ENCODE measurements around the gene ZNF784. TPM values are rescaled to one million over a fixed set of nuclear protein-coding genes. Genes with fewer than 3 reads are reported as not detected.

The ZNF784 gene
- total RNA-seq, 2 experiments from 2014 or later = 3.6 to 3.7 TPM

- ChIA-PET CTCF (interaction anchor here (1.1 to 2.1 kb wide), 5 partner anchors 24 to 77 kb away, joined by 3 to 8 read pairs (median 4); partner anchors contain the start of gene ZNF865), POLR2A (interaction anchor here (1.3 to 1.7 kb wide), 2 partner anchors 18 to 95 kb away, joined by 5 to 6 read pairs; partner anchors contain the start of gene ZNF524)
- H3K4me1 Mint-ChIP-seq (ENCODE audit: low read depth) = peaks cover 29% of the 10 kb centered on the region
- no peak for TF ChIP-seq CTCF (IDR thresholded peaks at IDR 0.05)
- DNase-seq = no peak
- ATAC-seq = no peak
- H3K9me3 Mint-ChIP-seq = peaks cover 2% of the 10 kb centered on the region
- peaks cover 15% of the 10 kb centered on the region for H3K36me3 Mint-ChIP-seq (ENCODE audit: low read depth)
- H3K27ac Mint-ChIP-seq = no peak overlapping the region
- no peaks in the 10 kb centered on the region for H3K27me3 Mint-ChIP-seq
- intact Hi-C loops (cut with micrococcal nuclease) = no loop called here
- peak overlapping the region; percentile 87 for H3K4me3 Mint-ChIP-seq
Observed at GRCh38 chr19:55581823-55582223, 42.5 kb downstream of the ZNF784 start.

GRCh38 chr19:55581145-55581822 lies 43.1 kb downstream of the ZNF784 start:
- Mint-ChIP-seq H3K27ac (peak overlapping the region; percentile 61), H3K4me1 (ENCODE audit: low read depth) (peaks cover 29% of the 10 kb centered on the region), H3K4me3 (peak overlapping the region; percentile 87), H3K36me3 (ENCODE audit: low read depth) (peaks cover 18% of the 10 kb centered on the region), H3K27me3 (no peaks in the 10 kb centered on the region), H3K9me3 (peaks cover 3% of the 10 kb centered on the region)
- intact Hi-C loops (cut with micrococcal nuclease) = no loop called here
- DNase-seq (peak; percentile 50), ATAC-seq (peak; percentile 9)
- CTCF ChIA-PET = interaction anchor here (1.1 to 2.1 kb wide), 5 partner anchors 25 to 77 kb away, joined by 3 to 8 read pairs (median 4); partner anchors contain the start of gene ZNF865
- POLR2A ChIA-PET = interaction anchor here (0.9 to 1.7 kb wide), 8 partner anchors 19 to 95 kb away, joined by 3 to 6 read pairs (median 3); partner anchors contain the start of gene ZNF524
- no peak for TF ChIP-seq CTCF (IDR thresholded peaks at IDR 0.05)

GRCh38 chr19:55580628-55581144 lies 43.7 kb downstream of the ZNF784 start, which contains the start of gene ZNF579:
Gene ZNF579 (minus strand): TSS chr19:55580848. CDS start chr19:55579639, 1,209 bp downstream.
- ChIA-PET POLR2A (interaction anchor here (0.9 to 1.7 kb wide), 7 partner anchors 24 to 94 kb away, joined by 3 to 6 read pairs (median 3); no protein-coding TSS in a partner anchor), CTCF (interaction anchor here (1.1 to 2.1 kb wide), 5 partner anchors 25 to 76 kb away, joined by 3 to 8 read pairs (median 4); partner anchors contain the start of gene ZNF865)
- peaks cover 18% of the 10 kb centered on the region for H3K36me3 Mint-ChIP-seq (ENCODE audit: low read depth)
- no peak for TF ChIP-seq CTCF (IDR thresholded peaks at IDR 0.05)
- ATAC-seq (peak; percentile 82), DNase-seq (peak; percentile 83)
- intact Hi-C loops (cut with micrococcal nuclease) = no loop called here
- H3K9me3 Mint-ChIP-seq = peaks cover 3% of the 10 kb centered on the region
- peaks cover 24% of the 10 kb centered on the region for H3K4me1 Mint-ChIP-seq (ENCODE audit: low read depth)
- H3K4me3 Mint-ChIP-seq = peak within 1 kb of the TSS; percentile 87
- H3K27me3 Mint-ChIP-seq = no peaks in the 10 kb centered on the region
- peak within 1 kb of the TSS; percentile 89 for H3K27ac Mint-ChIP-seq

- ChIA-PET POLR2A (interaction anchor here (1.0 to 1.7 kb wide), 6 partner anchors 26 to 94 kb away, joined by 3 to 6 read pairs (median 3); no protein-coding TSS in a partner anchor), CTCF (interaction anchor here (2.0 to 2.1 kb wide), 2 partner anchors 53 to 75 kb away, joined by 8 read pairs; no protein-coding TSS in a partner anchor)
- Mint-ChIP-seq H3K9me3 (peaks cover 3% of the 10 kb centered on the region), H3K27ac (peak overlapping the region; percentile 89), H3K27me3 (no peaks in the 10 kb centered on the region), H3K36me3 (ENCODE audit: low read depth) (peaks cover 18% of the 10 kb centered on the region), H3K4me1 (ENCODE audit: low read depth) (peaks cover 19% of the 10 kb centered on the region), H3K4me3 (peak overlapping the region; percentile 87)
- intact Hi-C loops (cut with micrococcal nuclease) = no loop called here
- ATAC-seq (peak; percentile 40), DNase-seq (peak; percentile 28)
- no peak for TF ChIP-seq CTCF (IDR thresholded peaks at IDR 0.05)
Observed at GRCh38 chr19:55579766-55580621, 44.4 kb downstream of the ZNF784 start.

Measured in activated CD8-positive, alpha-beta T cell treated with anti-CD3 and anti-CD28 coated beads for 36 hours (primary cell).